OCI-LY1 (cell line): ENCODE measurements around the gene MAN2B2.

Source experiments
- H2AFZ ChIP-seq: fragments of 200-600 bp; sonication (generic), shearing (Covaris generic); 2 replicates; pipeline ENCODE4 v1.6.0; 2014; ENCODE audit warnings: antibody characterized with exemption, mild to moderate bottlenecking, low read length
- H3F3A ChIP-seq: fragments of 200-600 bp; sonication (generic), shearing (Covaris generic); 2 replicates; pipeline ENCODE4 v1.6.0; 2014; ENCODE audit warnings: mild to moderate bottlenecking, antibody characterized with exemption, low read length, moderate library complexity; ENCODE audit not compliant: insufficient read depth
- H3K27ac ChIP-seq: fragments of 200-600 bp; sonication (generic); 2 replicates; pipeline ENCODE4 v1.5.1; 2014; ENCODE audit warnings: low read length, mixed run types, mild to moderate bottlenecking, low read depth; ENCODE audit not compliant: poor library complexity, severe bottlenecking
- H3K27me3 ChIP-seq: fragments of 200-600 bp; sonication (generic); 2 replicates; pipeline ENCODE4 v1.6.0; 2014; ENCODE audit warnings: antibody characterized with exemption, mild to moderate bottlenecking, low read length, moderate library complexity; ENCODE audit not compliant: insufficient read depth
- H3K36me3 ChIP-seq: fragments of 200-600 bp; sonication (generic); 2 replicates; pipeline ENCODE4 v1.6.1; 2014; ENCODE audit warnings: mild to moderate bottlenecking, antibody characterized with exemption, low read length, moderate library complexity, mixed read lengths; ENCODE audit not compliant: insufficient read depth
- H3K4me1 ChIP-seq: fragments of 200-600 bp; sonication (generic); 2 replicates; pipeline ENCODE4 v1.5.1; 2014; ENCODE audit warnings: mild to moderate bottlenecking, low read length, moderate library complexity; ENCODE audit not compliant: insufficient read depth, severe bottlenecking
- H3K4me2 ChIP-seq: fragments of 200-600 bp; sonication (generic), shearing (Covaris generic); 2 replicates; pipeline ENCODE4 v1.6.1; 2014; ENCODE audit warnings: low read length
- H3K4me3 ChIP-seq: fragments of 200-600 bp; sonication (generic); 2 replicates; pipeline ENCODE4 v1.5.1; 2014; ENCODE audit warnings: low read length, low read depth, mild to moderate bottlenecking, mixed read lengths; ENCODE audit not compliant: poor library complexity, severe bottlenecking
- H3K79me2 ChIP-seq: fragments of 200-600 bp; shearing (Covaris generic); 2 replicates; pipeline ENCODE4 v1.6.1; 2016; ENCODE audit warnings: mixed run types, low read length, mixed read lengths; ENCODE audit not compliant: insufficient read depth
- H3K9ac ChIP-seq: fragments of 200-600 bp; sonication (generic), shearing (Covaris generic); 2 replicates; pipeline ENCODE4 v1.6.1; 2014; ENCODE audit warnings: mild to moderate bottlenecking, low read length, mixed read lengths
- H3K9me2 ChIP-seq: fragments of 200-600 bp; sonication (generic), shearing (Covaris generic); 2 replicates; pipeline ENCODE4 v1.6.1; 2014; ENCODE audit warnings: low read depth, mild to moderate bottlenecking, low read length, mixed read lengths
- H3K9me3 ChIP-seq: fragments of 200-600 bp; shearing (Covaris generic); 2 replicates; pipeline ENCODE4 v1.6.1; 2014; ENCODE audit warnings: low read length, mixed read lengths
- H4K20me1 ChIP-seq: fragments of 200-600 bp; sonication (generic), shearing (Covaris generic); 2 replicates; pipeline ENCODE4 v1.6.0; 2016; ENCODE audit warnings: mild to moderate bottlenecking, low read length; ENCODE audit not compliant: insufficient read depth
- CTCF ChIP-seq: fragments of 200-600 bp; sonication (generic), shearing (Covaris generic); IDR thresholded peaks from 2 replicates; pipeline ENCODE4 v1.5.1; 2017; ENCODE audit warnings: mild to moderate bottlenecking, antibody characterized with exemption, low read length, moderate library complexity, mixed read lengths
- EZH2 ChIP-seq: fragments of 200-600 bp; sonication (generic), shearing (Covaris generic); IDR thresholded peaks from 2 replicates; pipeline ENCODE4 v1.8.0; 2017; ENCODE audit warnings: borderline replicate concordance, mixed run types, mild to moderate bottlenecking, antibody characterized with exemption, low read length, moderate library complexity, mixed read lengths

Gene MAN2B2

DNA sequence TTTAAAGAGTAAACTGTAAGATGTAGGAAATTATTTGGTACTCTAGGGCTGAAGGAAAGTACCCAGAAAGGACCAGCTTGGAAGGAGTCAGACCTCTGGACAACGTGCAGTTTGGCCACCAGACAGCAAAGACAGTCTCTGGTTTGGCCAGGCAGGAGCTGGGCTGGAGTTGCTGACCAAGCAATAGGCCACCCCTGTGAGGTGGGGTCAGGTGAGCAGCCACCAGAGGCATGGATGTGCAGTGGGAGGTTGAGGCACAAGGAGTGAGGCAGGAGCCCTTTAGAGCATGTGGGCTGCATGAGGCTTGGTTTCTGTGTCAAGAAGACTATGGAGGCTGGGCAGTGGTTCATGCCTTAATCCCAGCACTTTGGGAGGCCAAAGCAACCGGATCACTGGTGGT, 47.8 kb downstream of the MAN2B2 start:
- Histone ChIP-seq H3K79me2 (no peaks in the 10 kb centered on the region), H3K36me3 (no peaks in the 10 kb centered on the region), H3K9me2 (no peaks in the 10 kb centered on the region), H3K9me3 (no peaks in the 10 kb centered on the region), H4K20me1 (no peaks in the 10 kb centered on the region), H3F3A (no peaks in the 10 kb centered on the region), H3K27ac (no peak overlapping the region), H3K9ac (no peak overlapping the region), H3K4me2 (no peak overlapping the region), H2AFZ (no peak overlapping the region), H3K4me1 (no peaks in the 10 kb centered on the region), H3K27me3 (no peaks in the 10 kb centered on the region), H3K4me3 (no peak overlapping the region)
- TF ChIP-seq CTCF (no peak), EZH2 (no peak)

GRCh38 chr4:6625256-6625655, 50.3 kb downstream of the MAN2B2 start:
- H3K27ac ChIP-seq: no peak overlapping the region
- no peaks in the 10 kb centered on the region for H3K9me2 ChIP-seq
- no peak overlapping the region for H2AFZ ChIP-seq
- TF ChIP-seq CTCF (no peak), EZH2 (no peak)
- H3K27me3 ChIP-seq: no peaks in the 10 kb centered on the region
- H3K9me3 ChIP-seq: no peaks in the 10 kb centered on the region
- no peaks in the 10 kb centered on the region for H3F3A ChIP-seq
- H3K36me3 ChIP-seq: no peaks in the 10 kb centered on the region
- no peak overlapping the region for H3K4me2 ChIP-seq
- no peaks in the 10 kb centered on the region for H4K20me1 ChIP-seq
- H3K4me3 ChIP-seq: no peak overlapping the region
- H3K9ac ChIP-seq: no peak overlapping the region
- H3K79me2 ChIP-seq: no peaks in the 10 kb centered on the region
- H3K4me1 ChIP-seq: no peaks in the 10 kb centered on the region

DNA sequence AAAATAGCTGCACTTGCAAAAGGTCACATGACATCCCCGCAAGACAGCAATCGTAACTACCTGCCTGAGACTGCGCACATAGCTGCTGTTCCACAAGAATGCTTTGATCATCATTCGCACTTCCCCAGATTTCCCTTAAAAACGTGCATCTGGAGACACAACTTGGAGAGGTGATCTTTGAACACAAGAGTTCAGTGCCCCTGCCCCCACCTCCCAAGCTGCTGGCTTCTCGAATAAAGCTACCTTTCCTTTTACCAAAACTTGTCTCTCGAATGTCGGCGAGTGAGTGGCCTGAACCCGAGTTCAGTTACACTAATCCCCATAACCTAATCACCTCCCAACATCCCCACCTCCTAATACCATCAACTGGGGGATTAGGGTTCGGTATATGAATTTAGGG, 51.1 kb downstream of the MAN2B2 start:
- H3K9me3 ChIP-seq: no peaks in the 10 kb centered on the region
- no peak overlapping the region for H2AFZ ChIP-seq
- TF ChIP-seq CTCF (no peak), EZH2 (no peak)
- no peak overlapping the region for H3K27ac ChIP-seq
- no peak overlapping the region for H3K9ac ChIP-seq
- no peak overlapping the region for H3K4me3 ChIP-seq
- H3K9me2 ChIP-seq: no peaks in the 10 kb centered on the region
- H3K36me3 ChIP-seq: no peaks in the 10 kb centered on the region
- H3K27me3 ChIP-seq: no peaks in the 10 kb centered on the region
- no peaks in the 10 kb centered on the region for H3F3A ChIP-seq
- no peaks in the 10 kb centered on the region for H3K79me2 ChIP-seq
- no peaks in the 10 kb centered on the region for H4K20me1 ChIP-seq
- H3K4me1 ChIP-seq: peaks cover 4% of the 10 kb centered on the region
- no peak overlapping the region for H3K4me2 ChIP-seq
